Measurements from ENCODE around the gene AGR2.
A peak's percentile ranks its signal among the peaks of the same experiment; 100 is the strongest.
"Not testable (repeated sequence)": the region's sequence is repeated elsewhere in the genome, so short reads cannot be mapped to it uniquely, and the experiment has no call there.

Gene AGR2

GRCh38 chr7:16780596-16780995 lies 24.2 kb downstream of the AGR2 start:
- in situ Hi-C loops (cut with MboI; ENCODE audit: low pct_unique_long_range_greater_than_20kb, low sequenced_read_pairs): no loop called here
- no peak for DNase-seq

GRCh38 chr7:16779051-16779450 lies 25.7 kb downstream of the AGR2 start:
- in situ Hi-C loops (cut with MboI; ENCODE audit: low pct_unique_long_range_greater_than_20kb, low sequenced_read_pairs): no loop called here

GRCh38 chr7:16778476-16778875 lies 26.3 kb downstream of the AGR2 start:
- in situ Hi-C loops (cut with MboI; ENCODE audit: low pct_unique_long_range_greater_than_20kb, low sequenced_read_pairs): no loop called here
- DNase-seq: no peak

More at GRCh38 chr7:16779051-16779450, 25.7 kb downstream of the AGR2 start:
- DNase-seq: no peak

GRCh38 chr7:16776053-16776452 lies 28.7 kb downstream of the AGR2 start:
- no peak for DNase-seq
- in situ Hi-C loops (cut with MboI; ENCODE audit: low pct_unique_long_range_greater_than_20kb, low sequenced_read_pairs): no loop called here

GRCh38 chr7:16774986-16775385 lies 29.8 kb downstream of the AGR2 start:
- in situ Hi-C loops (cut with MboI; ENCODE audit: low pct_unique_long_range_greater_than_20kb, low sequenced_read_pairs): no loop called here
- no peak for DNase-seq

- in situ Hi-C loops (cut with MboI; ENCODE audit: low pct_unique_long_range_greater_than_20kb, low sequenced_read_pairs): no loop called here
- no peak for DNase-seq
These were observed 30.5 kb downstream of the AGR2 start for GRCh38 chr7:16774294-16774693.

GRCh38 chr7:16773884-16774283 lies 30.9 kb downstream of the AGR2 start:
- in situ Hi-C loops (cut with MboI; ENCODE audit: low pct_unique_long_range_greater_than_20kb, low sequenced_read_pairs): no loop called here
- DNase-seq: no peak

- in situ Hi-C loops (cut with MboI; ENCODE audit: low pct_unique_long_range_greater_than_20kb, low sequenced_read_pairs): no loop called here
- no peak for DNase-seq
These were observed 31.5 kb downstream of the AGR2 start for GRCh38 chr7:16773326-16773725.

GRCh38 chr7:16770657-16771329 lies 34.0 kb downstream of the AGR2 start:
- no peak for DNase-seq
- in situ Hi-C loops (cut with MboI; ENCODE audit: low pct_unique_long_range_greater_than_20kb, low sequenced_read_pairs): no loop called here

GRCh38 chr7:16769994-16770393 lies 34.8 kb downstream of the AGR2 start:
- in situ Hi-C loops (cut with MboI; ENCODE audit: low pct_unique_long_range_greater_than_20kb, low sequenced_read_pairs); DNase-seq: not testable (repeated sequence)

- in situ Hi-C loops (cut with MboI; ENCODE audit: low pct_unique_long_range_greater_than_20kb, low sequenced_read_pairs): no loop called here
- DNase-seq: no peak
These were observed 39.4 kb downstream of the AGR2 start for GRCh38 chr7:16765436-16765859.

- no peak for DNase-seq
- in situ Hi-C loops (cut with MboI; ENCODE audit: low pct_unique_long_range_greater_than_20kb, low sequenced_read_pairs): no loop called here
These were observed 39.9 kb downstream of the AGR2 start for GRCh38 chr7:16764942-16765341.

- no peak for DNase-seq
- in situ Hi-C loops (cut with MboI; ENCODE audit: low pct_unique_long_range_greater_than_20kb, low sequenced_read_pairs): no loop called here
These were observed 42.6 kb downstream of the AGR2 start for GRCh38 chr7:16762177-16762576.

GRCh38 chr7:16759840-16760239 lies 45.0 kb downstream of the AGR2 start:
- DNase-seq: no peak
- in situ Hi-C loops (cut with MboI; ENCODE audit: low pct_unique_long_range_greater_than_20kb, low sequenced_read_pairs): no loop called here

- in situ Hi-C loops (cut with MboI; ENCODE audit: low pct_unique_long_range_greater_than_20kb, low sequenced_read_pairs): no loop called here
- no peak for DNase-seq
These were observed 45.9 kb downstream of the AGR2 start for GRCh38 chr7:16758631-16759611.

- in situ Hi-C loops (cut with MboI; ENCODE audit: low pct_unique_long_range_greater_than_20kb, low sequenced_read_pairs): no loop called here
- DNase-seq: no peak
These were observed 46.8 kb downstream of the AGR2 start for GRCh38 chr7:16758036-16758435.

GRCh38 chr7:16755397-16755796 lies 49.4 kb downstream of the AGR2 start:
- in situ Hi-C loops (cut with MboI; ENCODE audit: low pct_unique_long_range_greater_than_20kb, low sequenced_read_pairs): no loop called here

GRCh38 chr7:16754856-16755317 lies 49.9 kb downstream of the AGR2 start:
- in situ Hi-C loops (cut with MboI; ENCODE audit: low pct_unique_long_range_greater_than_20kb, low sequenced_read_pairs): no loop called here
- peak; percentile 56 for DNase-seq

More at GRCh38 chr7:16755397-16755796, 49.4 kb downstream of the AGR2 start:
- no peak for DNase-seq

GRCh38 chr7:16753932-16754855 lies 50.6 kb downstream of the AGR2 start:
- peak; percentile 69 for DNase-seq
- in situ Hi-C loops (cut with MboI; ENCODE audit: low pct_unique_long_range_greater_than_20kb, low sequenced_read_pairs): no loop called here

All from KBM-7 (cell line).